HS-5 (cell line): ENCODE measurements around the gene PUM1.

Source experiments
- DNase-seq: peaks from one replicate; pipeline ENCODE4 v3.0.0-alpha.2; 2012; ENCODE audit warnings: low read depth

PUM1 gene

GRCh38 chr1:30892671-30893073, 172.8 kb downstream of the PUM1 start:
- DNase-seq, result no peak

DNA sequence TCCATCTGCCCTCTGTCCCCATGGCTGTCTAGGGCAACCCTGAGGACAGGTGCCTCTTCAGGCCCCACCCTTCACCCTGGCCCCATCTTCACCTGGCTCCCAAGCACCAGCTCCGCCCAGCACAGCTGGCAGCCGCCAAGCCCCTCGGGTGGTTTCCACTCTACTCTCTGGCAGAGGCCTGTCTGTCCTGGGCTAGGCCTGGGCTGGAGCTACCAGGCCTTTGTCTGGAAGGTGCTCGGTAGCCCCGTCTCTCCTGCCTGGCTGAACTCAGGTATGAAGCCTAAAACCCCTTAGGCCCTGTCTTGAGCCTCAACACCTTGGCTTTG, 174.3 kb downstream of the PUM1 start:
- no peak for DNase-seq

- no peak for DNase-seq
Observed at GRCh38 chr1:30890502-30891226, 174.9 kb downstream of the PUM1 start.

DNA sequence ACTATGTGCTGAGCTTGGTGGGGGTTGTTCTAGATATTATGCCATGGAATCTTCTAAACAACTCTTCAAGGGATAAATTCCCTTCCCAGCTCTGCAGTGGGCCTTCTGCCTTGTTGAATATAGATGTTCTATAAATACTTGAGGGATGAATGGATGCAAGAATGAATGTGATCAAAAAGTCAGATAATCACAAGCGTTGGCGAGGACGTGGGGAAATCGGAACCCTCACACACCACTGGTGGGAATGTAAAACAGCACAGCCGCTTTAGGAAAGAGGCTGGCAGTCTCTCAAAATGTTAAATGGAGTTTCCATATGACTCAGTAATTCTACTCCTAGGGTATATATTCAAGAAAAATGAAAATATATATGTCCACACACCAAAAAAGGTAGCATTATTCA, 176.0 kb downstream of the PUM1 start:
- no peak for DNase-seq

DNA sequence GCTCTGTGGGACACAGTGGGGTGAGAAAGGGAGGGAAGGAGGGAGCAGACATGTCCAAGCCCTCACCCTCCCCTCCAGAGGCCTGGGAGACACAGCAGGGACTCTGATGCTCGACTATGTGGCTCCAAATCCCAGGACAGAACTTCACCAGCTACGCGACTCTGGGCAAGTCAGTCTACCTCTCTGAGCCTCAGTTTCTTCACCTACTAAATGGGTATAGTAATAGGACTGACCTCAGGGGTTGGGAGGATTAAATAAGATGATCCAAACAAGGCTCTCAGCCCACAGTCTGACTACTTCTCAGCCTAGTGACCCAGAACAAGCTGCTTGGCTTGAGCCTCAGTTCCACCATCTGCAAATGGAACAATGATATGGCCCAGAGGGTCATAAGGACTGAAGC, 176.5 kb downstream of the PUM1 start:
- no peak for DNase-seq

DNA sequence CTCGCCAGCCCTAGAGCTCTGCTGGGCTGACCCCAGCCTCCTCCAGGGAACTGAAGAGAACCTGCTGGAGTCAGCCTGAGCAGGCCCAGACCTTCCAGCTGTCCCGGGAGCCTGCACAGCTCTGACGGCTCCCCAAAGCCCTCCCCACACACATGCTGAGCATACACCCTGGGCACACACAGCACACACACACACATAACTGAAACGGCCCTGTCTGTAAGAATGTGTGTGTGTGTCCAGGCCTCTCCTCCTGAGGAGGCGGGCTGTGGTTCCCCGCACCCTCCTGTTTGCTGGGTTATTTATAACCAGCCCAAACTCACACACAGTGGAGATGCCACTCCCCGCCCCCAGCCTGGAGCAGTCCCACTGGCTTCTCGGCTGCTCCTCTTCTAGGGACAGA, 177.1 kb downstream of the PUM1 start:
- no peak for DNase-seq

DNA sequence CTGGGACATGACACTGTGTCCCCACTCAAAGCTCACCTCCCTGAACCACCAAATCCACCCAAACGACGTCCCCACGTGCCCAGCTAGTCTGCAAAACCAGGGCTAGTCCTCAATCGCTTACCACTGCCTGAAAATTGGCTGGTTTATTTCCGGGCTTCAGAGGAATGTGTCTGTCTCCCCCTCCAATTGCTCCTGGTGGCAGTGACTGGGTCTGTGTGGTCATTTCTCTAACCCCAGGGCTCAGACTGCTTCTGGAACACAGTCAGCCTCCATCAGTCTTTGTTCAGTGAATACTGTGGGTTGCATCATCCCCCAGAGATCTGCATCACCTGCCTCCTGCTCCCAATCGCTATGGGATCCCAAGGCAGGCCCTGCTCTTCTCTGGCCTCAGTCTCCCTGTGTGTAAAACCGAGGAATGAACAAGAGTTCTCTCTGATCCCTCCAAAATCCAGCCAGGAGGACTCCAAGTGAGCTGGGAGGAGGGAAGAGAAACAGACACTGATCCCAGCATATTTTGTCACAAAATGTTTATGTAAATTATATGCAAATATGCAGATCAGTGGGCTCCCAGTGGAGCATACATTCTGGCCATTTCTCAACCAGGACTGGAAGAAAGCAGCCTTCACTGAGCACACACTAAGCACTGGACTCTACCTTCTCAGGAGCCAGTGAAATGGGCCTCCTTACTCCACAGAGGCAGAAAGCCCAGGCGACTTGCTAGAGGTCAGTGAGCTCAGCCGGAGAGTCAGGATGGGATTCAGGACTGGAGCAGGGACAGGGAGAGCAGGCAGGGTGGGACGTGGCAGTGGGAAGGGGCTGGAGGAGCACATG, 177.8 kb downstream of the PUM1 start:
- DNase-seq, result no peak

DNA sequence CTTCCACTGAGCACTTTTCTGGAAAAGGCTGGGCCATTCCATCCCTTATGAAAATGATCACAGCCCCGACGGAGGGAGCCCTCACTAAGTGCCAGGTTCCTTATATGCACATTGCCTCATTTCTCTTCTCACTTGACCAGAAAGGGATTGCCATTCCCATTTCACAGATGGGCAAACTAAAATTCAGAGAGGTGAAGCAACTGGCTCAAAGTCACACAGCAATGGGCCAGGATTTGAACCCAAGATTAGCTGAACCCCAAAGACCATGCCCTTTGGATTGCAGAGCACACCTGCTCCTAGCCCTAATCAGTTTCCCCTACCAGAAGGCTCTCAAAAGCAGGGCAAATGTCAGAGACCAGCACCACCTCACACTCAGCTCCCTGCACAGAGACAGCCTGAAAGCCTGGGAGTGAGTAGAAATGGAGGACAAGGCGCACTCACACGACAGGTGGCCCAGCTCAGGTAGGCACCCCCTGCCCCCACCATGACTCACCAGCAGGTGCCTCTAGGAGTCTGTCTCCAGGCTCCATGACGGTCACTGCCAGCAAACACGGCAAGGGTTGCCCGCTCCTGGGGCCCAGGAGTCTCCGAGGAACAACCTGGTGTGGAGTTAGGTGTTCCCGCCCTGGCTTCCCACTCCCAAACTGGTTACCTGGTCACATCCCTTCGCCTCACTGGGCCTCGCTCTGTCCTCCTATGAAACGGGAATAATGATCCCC, 178.6 kb downstream of the PUM1 start:
- DNase-seq, result no peak

- DNase-seq, result no peak
Observed at GRCh38 chr1:30885570-30886522, 179.7 kb downstream of the PUM1 start.

GRCh38 chr1:30884723-30885122, 180.8 kb downstream of the PUM1 start:
- DNase-seq, result no peak

DNA sequence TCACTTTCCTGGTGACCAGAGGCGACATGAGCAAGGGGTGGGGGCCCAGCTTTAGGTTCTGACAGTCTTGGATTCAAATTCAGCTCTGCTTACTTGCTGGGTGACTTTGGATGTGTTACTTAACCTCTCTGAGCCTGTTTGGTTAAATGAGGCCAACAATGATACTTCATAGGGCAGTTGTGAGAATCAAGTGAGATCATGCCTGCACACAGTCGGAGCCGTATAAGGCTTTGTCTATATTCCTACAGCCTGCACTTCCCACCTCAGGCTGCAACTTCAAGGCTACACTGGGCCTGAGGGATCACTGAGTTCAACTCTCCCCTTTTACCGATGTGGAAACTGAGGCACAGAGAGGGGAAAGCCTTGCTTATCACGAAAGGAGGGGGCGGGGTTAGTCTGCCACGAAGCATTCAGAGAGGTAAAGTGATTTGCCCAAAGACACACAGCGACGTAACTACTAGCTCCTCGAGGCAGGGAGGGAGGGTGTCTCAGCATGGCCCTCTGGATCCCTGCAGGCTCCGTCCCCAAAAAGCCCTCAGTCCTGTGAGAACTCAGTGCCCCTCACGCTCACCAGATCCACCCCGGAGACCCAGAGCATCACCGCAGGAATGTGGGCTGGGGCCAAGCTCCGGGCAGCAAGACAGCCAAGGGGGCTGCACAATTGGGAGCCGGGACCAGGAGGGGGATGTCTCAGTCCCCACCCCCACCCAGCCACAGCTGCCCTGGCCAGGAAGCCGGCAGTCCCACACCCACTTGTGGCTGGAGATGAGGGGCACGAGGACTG, 181.9 kb downstream of the PUM1 start:
- no peak for DNase-seq

DNA sequence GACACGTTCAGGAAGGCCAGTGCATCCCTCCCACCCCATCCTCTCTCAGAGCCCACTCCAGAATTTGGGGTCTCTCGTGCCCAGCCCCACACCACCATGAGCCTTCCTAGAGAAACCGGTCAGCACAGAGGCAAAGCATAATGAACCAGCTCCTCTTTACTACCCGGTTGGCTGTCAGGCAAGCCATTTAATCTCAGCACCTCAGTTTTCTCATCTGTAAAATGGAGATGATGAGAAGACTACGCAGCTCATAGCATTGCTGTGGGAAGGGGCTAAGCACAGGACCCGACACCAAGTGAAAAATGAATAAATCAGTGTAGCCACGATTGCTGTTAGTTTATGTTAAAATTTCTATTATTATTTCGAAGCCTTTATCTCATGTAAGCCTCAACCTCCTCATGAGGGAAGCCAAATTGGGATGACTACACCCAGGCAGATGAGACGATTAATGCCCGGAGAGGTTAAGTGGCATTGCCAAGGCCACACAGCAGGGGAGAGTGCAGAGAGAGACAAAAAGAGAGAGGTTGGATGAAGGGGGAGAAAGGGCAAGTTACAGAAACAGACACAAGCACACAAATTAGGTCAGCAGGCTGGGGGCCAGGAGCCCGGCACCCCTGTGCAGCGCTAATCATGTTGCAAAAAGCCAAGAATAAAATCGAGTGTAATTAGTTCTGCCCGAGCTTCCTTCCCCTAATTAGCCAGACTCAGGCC, 182.7 kb downstream of the PUM1 start:
- no peak for DNase-seq
